ENCODE measurements around the gene GPR142. TPM values are rescaled to one million over a fixed set of nuclear protein-coding genes. Genes with fewer than 3 reads are reported as not detected.
"Not testable (repeated sequence)": the region's sequence is repeated elsewhere in the genome, so short reads cannot be mapped to it uniquely, and the experiment has no call there.

Gene GPR142
- total RNA-seq, 1 donor from 2014 or later, result not detected

GRCh38 chr17:74396567-74396966 is 29.3 kb downstream of the GPR142 start:
- DNase-seq (ENCODE audit: low spot score in 2 of 2, unreplicated experiment in 2 of 2), result no peak
- no peak overlapping the region for H3K4me3 Mint-ChIP-seq
- H3K9me3 Mint-ChIP-seq, result no peaks in the 10 kb centered on the region
- H3K27ac Mint-ChIP-seq, result no peak overlapping the region
- H3K36me3 Mint-ChIP-seq, result no peaks in the 10 kb centered on the region
- no peaks in the 10 kb centered on the region for H3K27me3 Mint-ChIP-seq (ENCODE audit: low read depth)
- no peak for TF ChIP-seq CTCF (IDR thresholded peaks at IDR 0.05; ENCODE audit: unreplicated experiment)
- H3K4me1 Mint-ChIP-seq, result peaks cover 5% of the 10 kb centered on the region

- Mint-ChIP-seq H3K36me3 (no peaks in the 10 kb centered on the region), H3K27me3 (ENCODE audit: low read depth) (no peaks in the 10 kb centered on the region), H3K9me3 (no peaks in the 10 kb centered on the region), H3K4me3 (no peak overlapping the region), H3K4me1 (peaks cover 11% of the 10 kb centered on the region), H3K27ac (no peak overlapping the region)
- no peak for DNase-seq (ENCODE audit: low spot score in 2 of 2, unreplicated experiment in 2 of 2)
- TF ChIP-seq CTCF (IDR thresholded peaks at IDR 0.05; ENCODE audit: unreplicated experiment), result no peak
Observed at GRCh38 chr17:74402048-74402447, 34.7 kb downstream of the GPR142 start.

DNA sequence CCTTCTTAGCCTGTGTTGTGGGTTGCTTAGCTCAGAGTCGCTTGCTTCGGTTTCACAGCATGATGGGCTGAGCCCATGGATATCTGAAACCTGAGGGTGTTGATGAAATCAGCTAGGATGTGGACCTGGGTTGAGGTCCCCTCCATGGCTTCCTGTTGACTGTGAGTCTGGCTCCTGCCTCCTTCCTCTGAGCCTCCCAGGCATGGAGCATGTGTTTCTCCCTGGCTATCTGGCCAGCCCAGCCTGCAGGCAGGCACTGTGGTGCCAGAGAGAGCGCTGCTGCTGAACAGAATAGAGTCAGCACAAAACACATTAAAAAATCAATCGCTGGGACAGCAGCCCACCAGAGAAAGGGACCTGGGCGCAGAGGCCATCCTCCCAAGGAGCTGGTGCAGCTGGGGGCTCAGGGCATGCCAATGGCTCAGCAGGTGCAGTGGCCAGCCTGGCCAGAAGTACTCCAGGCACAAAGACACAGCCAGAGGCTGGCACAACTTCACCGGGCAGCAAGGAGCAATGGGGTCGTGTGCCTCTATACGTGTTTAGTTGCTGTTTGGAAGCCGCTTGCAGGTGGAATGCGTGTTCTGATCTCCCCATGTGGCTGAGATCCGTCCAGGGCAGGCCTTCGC is 36.3 kb downstream of the GPR142 start:
- Mint-ChIP-seq H3K36me3 (no peaks in the 10 kb centered on the region), H3K4me3 (no peak overlapping the region), H3K27ac (no peak overlapping the region), H3K27me3 (ENCODE audit: low read depth) (no peaks in the 10 kb centered on the region), H3K4me1 (peaks cover 11% of the 10 kb centered on the region), H3K9me3 (no peaks in the 10 kb centered on the region)
- no peak for DNase-seq (ENCODE audit: low spot score in 2 of 2, unreplicated experiment in 2 of 2)
- TF ChIP-seq CTCF (IDR thresholded peaks at IDR 0.05; ENCODE audit: unreplicated experiment), result no peak

- no peak for DNase-seq (ENCODE audit: low spot score in 2 of 2, unreplicated experiment in 2 of 2)
- Mint-ChIP-seq H3K4me3 (no peak overlapping the region), H3K36me3 (no peaks in the 10 kb centered on the region), H3K9me3 (no peaks in the 10 kb centered on the region), H3K4me1 (peaks cover 11% of the 10 kb centered on the region), H3K27ac (no peak overlapping the region), H3K27me3 (ENCODE audit: low read depth) (no peaks in the 10 kb centered on the region)
- no peak for TF ChIP-seq CTCF (IDR thresholded peaks at IDR 0.05; ENCODE audit: unreplicated experiment)
Observed at GRCh38 chr17:74404218-74404617, 36.9 kb downstream of the GPR142 start.

GRCh38 chr17:74404789-74405188 is 37.5 kb downstream of the GPR142 start:
- Mint-ChIP-seq H3K4me3 (no peak overlapping the region), H3K36me3 (no peaks in the 10 kb centered on the region), H3K27ac (no peak overlapping the region), H3K9me3 (no peaks in the 10 kb centered on the region), H3K4me1 (peaks cover 11% of the 10 kb centered on the region), H3K27me3 (ENCODE audit: low read depth) (no peaks in the 10 kb centered on the region)
- no peak for TF ChIP-seq CTCF (IDR thresholded peaks at IDR 0.05; ENCODE audit: unreplicated experiment)
- no peak for DNase-seq (ENCODE audit: low spot score in 2 of 2, unreplicated experiment in 2 of 2)

DNA sequence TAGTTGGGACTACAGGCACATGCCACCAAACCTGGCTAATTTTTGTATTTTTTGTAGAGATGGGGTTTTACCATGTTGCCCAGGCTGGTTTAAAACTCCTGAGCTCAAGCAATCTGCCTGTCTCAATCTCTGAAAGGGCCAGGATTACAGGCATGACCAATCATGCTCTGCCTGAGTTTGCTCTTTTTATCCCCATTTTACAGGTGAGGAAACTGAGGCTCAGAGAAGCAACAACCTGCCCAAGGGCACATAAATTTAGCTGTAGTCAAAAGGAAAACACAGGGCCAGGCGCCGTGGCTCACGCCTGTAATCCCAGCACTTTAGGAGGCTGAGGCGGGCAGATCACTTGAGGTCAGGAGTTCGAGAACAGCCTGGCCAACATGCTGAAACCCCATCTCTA is 38.0 kb downstream of the GPR142 start:
- H3K27ac Mint-ChIP-seq; H3K36me3 Mint-ChIP-seq; DNase-seq (ENCODE audit: low spot score in 2 of 2, unreplicated experiment in 2 of 2); H3K9me3 Mint-ChIP-seq; H3K4me3 Mint-ChIP-seq; H3K27me3 Mint-ChIP-seq (ENCODE audit: low read depth): not testable (repeated sequence)
- H3K4me1 Mint-ChIP-seq, result peaks cover 11% of the 10 kb centered on the region

Data from mesothelial cell of epicardium (in vitro differentiated cells).